ENCODE data around the gene LRP2.

Gene LRP2

DNA sequence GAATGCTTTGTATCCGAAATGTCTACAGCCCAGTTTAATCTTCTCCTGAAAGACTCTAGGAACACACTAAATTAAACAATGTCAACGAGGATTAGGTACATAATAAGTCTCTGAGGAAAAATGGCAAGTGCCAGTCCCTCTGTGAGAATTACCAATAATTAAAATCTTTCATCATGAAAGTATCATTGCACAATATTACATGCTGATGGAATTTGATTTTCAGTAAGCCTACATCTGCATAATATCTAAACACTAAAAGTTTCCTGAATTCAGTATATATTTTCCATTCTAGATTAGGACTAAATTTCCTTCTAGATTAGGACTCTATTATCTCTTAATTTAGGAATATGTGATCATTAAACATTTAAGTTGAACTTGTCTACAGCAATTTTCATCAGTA, 132.1 kb downstream of the LRP2 start:
- Histone ChIP-seq H3K4me2 (no peak overlapping the region), H3K79me2 (ENCODE audit: insufficient read depth, low read depth) (no peaks in the 10 kb centered on the region), H3K27ac (no peak overlapping the region), H2AFZ (ENCODE audit: low read depth) (no peak overlapping the region), H3K9ac (no peak overlapping the region), H3K36me3 (ENCODE audit: insufficient read depth) (no peaks in the 10 kb centered on the region), H3K4me1 (ENCODE audit: low read depth, poor library complexity, severe bottlenecking) (no peaks in the 10 kb centered on the region), H4K20me1 (ENCODE audit: insufficient read depth) (no peaks in the 10 kb centered on the region), H3K27me3 (ENCODE audit: insufficient read depth, low read depth) (no peaks in the 10 kb centered on the region), H3K4me3 (IDR thresholded peaks at IDR 0.05; ENCODE audit: insufficient read depth, low read depth, low read length) (no peak overlapping the region)
- TF ChIP-seq, protein P1, sequence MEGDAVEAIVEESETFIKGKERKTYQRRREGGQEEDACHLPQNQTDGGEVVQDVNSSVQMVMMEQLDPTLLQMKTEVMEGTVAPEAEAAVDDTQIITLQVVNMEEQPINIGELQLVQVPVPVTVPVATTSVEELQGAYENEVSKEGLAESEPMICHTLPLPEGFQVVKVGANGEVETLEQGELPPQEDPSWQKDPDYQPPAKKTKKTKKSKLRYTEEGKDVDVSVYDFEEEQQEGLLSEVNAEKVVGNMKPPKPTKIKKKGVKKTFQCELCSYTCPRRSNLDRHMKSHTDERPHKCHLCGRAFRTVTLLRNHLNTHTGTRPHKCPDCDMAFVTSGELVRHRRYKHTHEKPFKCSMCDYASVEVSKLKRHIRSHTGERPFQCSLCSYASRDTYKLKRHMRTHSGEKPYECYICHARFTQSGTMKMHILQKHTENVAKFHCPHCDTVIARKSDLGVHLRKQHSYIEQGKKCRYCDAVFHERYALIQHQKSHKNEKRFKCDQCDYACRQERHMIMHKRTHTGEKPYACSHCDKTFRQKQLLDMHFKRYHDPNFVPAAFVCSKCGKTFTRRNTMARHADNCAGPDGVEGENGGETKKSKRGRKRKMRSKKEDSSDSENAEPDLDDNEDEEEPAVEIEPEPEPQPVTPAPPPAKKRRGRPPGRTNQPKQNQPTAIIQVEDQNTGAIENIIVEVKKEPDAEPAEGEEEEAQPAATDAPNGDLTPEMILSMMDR (conservative IDR thresholded peaks at IDR 0.05; ENCODE audit: low read depth, low read length) = no peak

GRCh38 chr2:169229590-169229989, 132.7 kb downstream of the LRP2 start:
- no peaks in the 10 kb centered on the region for H3K4me1 ChIP-seq (ENCODE audit: low read depth, poor library complexity, severe bottlenecking)
- no peaks in the 10 kb centered on the region for H3K36me3 ChIP-seq (ENCODE audit: insufficient read depth)
- H3K79me2 ChIP-seq (ENCODE audit: insufficient read depth, low read depth) = no peaks in the 10 kb centered on the region
- H4K20me1 ChIP-seq (ENCODE audit: insufficient read depth) = no peaks in the 10 kb centered on the region
- H3K9ac ChIP-seq = no peak overlapping the region
- TF ChIP-seq, protein P1 (conservative IDR thresholded peaks at IDR 0.05; ENCODE audit: low read depth, low read length) = no peak
- no peak overlapping the region for H2AFZ ChIP-seq (ENCODE audit: low read depth)
- H3K4me2 ChIP-seq = no peak overlapping the region
- H3K27me3 ChIP-seq (ENCODE audit: insufficient read depth, low read depth) = no peaks in the 10 kb centered on the region
- H3K4me3 ChIP-seq (IDR thresholded peaks at IDR 0.05; ENCODE audit: insufficient read depth, low read depth, low read length) = no peak overlapping the region
- H3K27ac ChIP-seq = no peak overlapping the region

DNA sequence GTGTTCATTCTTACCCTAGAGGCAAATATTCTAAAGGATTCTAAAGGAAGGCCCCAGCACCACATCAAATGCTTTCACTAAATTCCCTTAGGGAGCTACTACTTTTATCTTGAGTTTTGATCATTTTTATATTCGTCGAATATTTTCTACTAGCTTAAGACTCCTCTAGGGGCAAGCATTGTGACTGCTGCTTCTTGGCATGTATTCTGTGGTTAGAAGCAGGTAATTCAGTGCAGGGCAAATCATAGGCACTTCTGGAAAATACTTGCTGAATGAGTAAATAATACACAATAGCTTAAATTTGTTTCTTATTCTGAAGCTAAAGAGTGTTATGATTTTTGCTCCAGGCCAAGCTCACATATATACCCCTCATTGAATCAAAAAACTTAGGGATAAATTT, 136.4 kb downstream of the LRP2 start:
- Histone ChIP-seq H3K4me2 (no peak overlapping the region), H4K20me1 (ENCODE audit: insufficient read depth) (no peaks in the 10 kb centered on the region), H3K27ac (no peak overlapping the region), H3K79me2 (ENCODE audit: insufficient read depth, low read depth) (no peaks in the 10 kb centered on the region), H3K9ac (no peak overlapping the region), H3K36me3 (ENCODE audit: insufficient read depth) (no peaks in the 10 kb centered on the region), H3K4me1 (ENCODE audit: low read depth, poor library complexity, severe bottlenecking) (peaks cover 17% of the 10 kb centered on the region), H3K27me3 (ENCODE audit: insufficient read depth, low read depth) (no peaks in the 10 kb centered on the region), H3K4me3 (IDR thresholded peaks at IDR 0.05; ENCODE audit: insufficient read depth, low read depth, low read length) (no peak overlapping the region), H2AFZ (ENCODE audit: low read depth) (no peak overlapping the region)
- TF ChIP-seq, protein P1 (conservative IDR thresholded peaks at IDR 0.05; ENCODE audit: low read depth, low read length) = no peak

- TF ChIP-seq, protein P1 (conservative IDR thresholded peaks at IDR 0.05; ENCODE audit: low read depth, low read length) = no peak
- Histone ChIP-seq H3K4me2 (no peak overlapping the region), H3K4me3 (IDR thresholded peaks at IDR 0.05; ENCODE audit: insufficient read depth, low read depth, low read length) (no peak overlapping the region)
These were observed 137.0 kb downstream of the LRP2 start for GRCh38 chr2:169225233-169225750.

More at GRCh38 chr2:169225233-169225750, 137.0 kb downstream of the LRP2 start:
- no peak overlapping the region for H3K27ac ChIP-seq
- H3K4me1 ChIP-seq (ENCODE audit: low read depth, poor library complexity, severe bottlenecking) = peaks cover 17% of the 10 kb centered on the region
- no peaks in the 10 kb centered on the region for H3K27me3 ChIP-seq (ENCODE audit: insufficient read depth, low read depth)
- H3K9ac ChIP-seq = no peak overlapping the region
- no peaks in the 10 kb centered on the region for H3K79me2 ChIP-seq (ENCODE audit: insufficient read depth, low read depth)
- H4K20me1 ChIP-seq (ENCODE audit: insufficient read depth) = no peaks in the 10 kb centered on the region
- H2AFZ ChIP-seq (ENCODE audit: low read depth) = no peak overlapping the region
- H3K36me3 ChIP-seq (ENCODE audit: insufficient read depth) = no peaks in the 10 kb centered on the region
